H9 (cell line): ENCODE data around the gene NEMP2. TPM values are rescaled to one million over a fixed set of nuclear protein-coding genes. Genes with fewer than 3 reads are reported as not detected.

Experiments used
- DNase-seq: peaks from one replicate; pipeline ENCODE4 v3.0.0-alpha.2; 2017
- H2AFZ ChIP-seq: one replicate; pipeline ENCODE4 v1.6.1; 2013; ENCODE audit warnings: mild to moderate bottlenecking, low read length, control low read depth, moderate library complexity
- H2AK5ac ChIP-seq: 2 replicates; pipeline ENCODE4 v1.6.1; 2013; ENCODE audit warnings: low read length, control low read depth, mixed read lengths; ENCODE audit not compliant: insufficient read length
- H2BK120ac ChIP-seq: one replicate; pipeline ENCODE4 v1.6.1; 2013; ENCODE audit warnings: low read depth, mild to moderate bottlenecking, low read length, control low read depth, inconsistent platforms; ENCODE audit not compliant: poor library complexity, severe bottlenecking
- H2BK12ac ChIP-seq: 2 replicates; pipeline ENCODE4 v1.6.1; 2013; ENCODE audit warnings: low read length, control low read depth, mixed read lengths, low read depth; ENCODE audit not compliant: insufficient read length
- H2BK15ac ChIP-seq: 2 replicates; pipeline ENCODE4 v1.6.1; 2013; ENCODE audit warnings: low read depth, low read length, control low read depth
- H2BK20ac ChIP-seq: one replicate; pipeline ENCODE4 v1.6.1; 2013; ENCODE audit warnings: low read depth, mild to moderate bottlenecking, low read length, control low read depth, inconsistent platforms; ENCODE audit not compliant: poor library complexity, severe bottlenecking
- H2BK5ac ChIP-seq: 2 replicates; pipeline ENCODE4 v1.6.1; 2013; ENCODE audit warnings: low read length, control low read depth, mixed read lengths; ENCODE audit not compliant: insufficient read length
- H3K14ac ChIP-seq: 2 replicates; pipeline ENCODE4 v1.6.1; 2013; ENCODE audit warnings: low read length, control low read depth; ENCODE audit not compliant: insufficient read depth
- H3K18ac ChIP-seq: 2 replicates; pipeline ENCODE4 v1.6.1; 2013; ENCODE audit warnings: low read depth, mild to moderate bottlenecking, mixed read lengths, low read length, control low read depth; ENCODE audit not compliant: insufficient read length
- H3K23ac ChIP-seq: 2 replicates; pipeline ENCODE4 v1.6.1; 2013; ENCODE audit warnings: low read length, control low read depth, mixed read lengths, low read depth; ENCODE audit not compliant: insufficient read length
- H3K23me2 ChIP-seq: 2 replicates; pipeline ENCODE4 v1.6.1; 2013; ENCODE audit warnings: low read depth, mild to moderate bottlenecking, mixed read lengths, low read length, control low read depth; ENCODE audit not compliant: insufficient read length, poor library complexity, severe bottlenecking
- H3K27ac ChIP-seq: 2 replicates; pipeline ENCODE4 v1.5.1; 2013; ENCODE audit warnings: low read length, control low read depth, mixed read lengths, low read depth; ENCODE audit not compliant: insufficient read length
- H3K27me3 ChIP-seq: 2 replicates; pipeline ENCODE4 v1.6.1; 2013; ENCODE audit warnings: low read length, control low read depth, inconsistent platforms; ENCODE audit not compliant: insufficient read depth
- H3K4ac ChIP-seq: 2 replicates; pipeline ENCODE4 v1.6.1; 2013; ENCODE audit warnings: low read depth, mild to moderate bottlenecking, control low read depth, inconsistent platforms, low read length, moderate library complexity
- H3K4me1 ChIP-seq: 2 replicates; pipeline ENCODE4 v1.6.1; 2013; ENCODE audit warnings: low read length, control low read depth, inconsistent platforms; ENCODE audit not compliant: insufficient read depth
- H3K4me2 ChIP-seq: 2 replicates; pipeline ENCODE4 v1.6.1; 2013; ENCODE audit warnings: low read length, control low read depth, mixed read lengths; ENCODE audit not compliant: insufficient read length, insufficient read depth
- H3K56ac ChIP-seq: 2 replicates; pipeline ENCODE4 v1.6.1; 2013; ENCODE audit warnings: low read depth, mild to moderate bottlenecking, mixed read lengths, low read length, control low read depth; ENCODE audit not compliant: insufficient read length
- H3K79me1 ChIP-seq: 2 replicates; pipeline ENCODE4 v1.6.1; 2013; ENCODE audit warnings: low read depth, mild to moderate bottlenecking, moderate library complexity, low read length, control low read depth, inconsistent platforms; ENCODE audit not compliant: insufficient read depth, poor library complexity, severe bottlenecking
- H3K79me2 ChIP-seq: 2 replicates; pipeline ENCODE4 v1.6.1; 2013; ENCODE audit warnings: low read length, control low read depth, inconsistent platforms; ENCODE audit not compliant: insufficient read depth
- H3K9ac ChIP-seq: 2 replicates; pipeline ENCODE4 v1.6.1; 2013; ENCODE audit warnings: low read length, control low read depth, mixed read lengths; ENCODE audit not compliant: insufficient read length; ENCODE audit errors: extremely low read depth
- H3K9me3 ChIP-seq: one replicate; pipeline ENCODE4 v1.6.1; 2013; ENCODE audit warnings: low read depth, low read length, inconsistent platforms; ENCODE audit not compliant: control insufficient read depth
- H3T11ph ChIP-seq: one replicate; pipeline ENCODE4 v1.6.1; 2013; ENCODE audit warnings: mild to moderate bottlenecking, low read length, control low read depth, inconsistent platforms
- H4K20me1 ChIP-seq: one replicate; pipeline ENCODE4 v1.6.1; 2013; ENCODE audit not compliant: control insufficient read depth, insufficient read length, insufficient read depth
- H4K5ac ChIP-seq: 2 replicates; pipeline ENCODE4 v1.6.1; 2013; ENCODE audit warnings: low read depth, mild to moderate bottlenecking, mixed read lengths, low read length, control low read depth; ENCODE audit not compliant: insufficient read length
- H4K8ac ChIP-seq: replicated peaks from 2 replicates; pipeline ENCODE4 v1.6.1; 2013; ENCODE audit warnings: low read length, control low read depth, mixed read lengths, low read depth; ENCODE audit not compliant: insufficient read length
- H4K91ac ChIP-seq: 2 replicates; pipeline ENCODE4 v1.6.1; 2013; ENCODE audit warnings: low read depth, mild to moderate bottlenecking, moderate library complexity, mixed read lengths, low read length, control low read depth; ENCODE audit not compliant: insufficient read length
- H3K27ac Mint-ChIP-seq, 3 experiments: 2 replicates in 2 of 3; 3 replicates in 1 of 3; pipeline ENCODE4 v1.8.0; 2020 to 2021; ENCODE audit warnings: mixed read lengths in 3 of 3, mild to moderate bottlenecking in 1 of 3, moderate library complexity in 1 of 3
- H3K27me3 Mint-ChIP-seq: 2 replicates; pipeline ENCODE4 v1.8.0; 2021; ENCODE audit warnings: low read depth, mild to moderate bottlenecking, moderate library complexity, mixed read lengths
- H3K36me3 Mint-ChIP-seq, 3 experiments: 2 replicates in 2 of 3; 3 replicates in 1 of 3; pipeline ENCODE4 v1.8.0; 2020 to 2021; ENCODE audit warnings: low read depth in 3 of 3, mixed read lengths in 3 of 3; ENCODE audit not compliant: insufficient read depth in 1 of 3
- H3K4me1 Mint-ChIP-seq, 2 experiments: 2 replicates each; pipeline ENCODE4 v1.8.0; 2020; ENCODE audit warnings: mixed read lengths in 2 of 2
- H3K4me3 Mint-ChIP-seq, 2 experiments: 2 replicates in 1 of 2; 3 replicates in 1 of 2; pipeline ENCODE4 v1.8.0; 2020 to 2021; ENCODE audit warnings: mild to moderate bottlenecking in 2 of 2, mixed read lengths in 2 of 2, moderate library complexity in 1 of 2
- H3K9me3 Mint-ChIP-seq, 2 experiments: 2 replicates in 1 of 2; 3 replicates in 1 of 2; pipeline ENCODE4 v1.8.0; 2020; ENCODE audit warnings: mild to moderate bottlenecking in 2 of 2, mixed read lengths in 2 of 2, moderate library complexity in 1 of 2
- WGBS: extraction: QIAGEN DNeasy Blood & Tissue Kit; methylation state at CpG from one replicate; pipeline ENCODE4 v1.1.7; 2013; ENCODE audit warnings: missing lambda C conversion rate, low lambda C conversion rate, mixed read lengths; ENCODE audit not compliant: insufficient read length; ENCODE audit errors: extremely low coverage; 5-methylcytosine and 5-hydroxymethylcytosine counted together
- total RNA-seq: library from RNA; stranded (reverse); gene quantifications from 2 replicates; pipeline ENCODE4 v1.2.1, GENCODE V29; 2021
- TF ChIP-seq, protein P1 (sequence below): fragments of 200-600 bp; sonication (generic); conservative IDR thresholded peaks from 3 replicates; pipeline ENCODE4 v1.8.0; 2021; ENCODE audit warnings: antibody characterized with exemption, mild to moderate bottlenecking

The NEMP2 gene
- total RNA-seq, 1 experiment from 2014 or later, result 5.3 TPM

DNA sequence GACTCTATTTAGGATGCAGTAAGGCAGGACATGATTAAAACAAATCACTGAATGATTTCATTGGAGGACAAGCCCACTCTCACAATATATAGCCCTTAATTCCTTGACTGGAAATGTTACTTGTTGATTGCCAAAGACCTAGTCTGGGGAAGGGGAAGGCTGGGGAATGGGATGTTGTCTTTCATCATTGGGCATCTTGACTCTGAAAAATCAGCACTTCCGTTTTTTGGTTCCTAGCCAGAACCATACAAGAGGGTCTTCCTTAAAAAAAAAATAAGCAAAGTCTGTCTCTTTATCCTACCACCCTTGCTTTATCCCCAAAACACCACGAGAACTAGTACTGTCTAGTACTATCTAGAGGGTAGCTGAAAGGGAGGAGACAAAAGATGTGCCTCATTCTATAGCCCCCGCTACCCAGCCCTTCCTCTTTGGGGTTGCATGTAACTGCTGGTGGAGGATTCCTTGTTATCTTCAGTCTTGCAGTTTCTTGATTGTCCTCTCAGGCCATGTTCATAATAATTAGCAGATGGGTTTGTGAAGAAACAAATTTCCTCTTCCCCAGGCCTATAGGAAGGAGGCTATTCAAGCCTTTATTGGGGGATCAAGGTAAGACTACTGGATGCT is 55.8 kb downstream of the NEMP2 start:
- Histone ChIP-seq H4K5ac (no peak overlapping the region), H2BK20ac (no peak overlapping the region), H3K14ac (no peak overlapping the region), H4K8ac (no peak overlapping the region), H3K9ac (no peak overlapping the region), H3K4me1 (no peaks in the 10 kb centered on the region), H2BK5ac (no peak overlapping the region), H3K56ac (no peak overlapping the region), H3K79me1 (no peaks in the 10 kb centered on the region), H2BK12ac (no peak overlapping the region), H3K4ac (no peak overlapping the region), H3T11ph (no peak overlapping the region), H3K23ac (no peak overlapping the region), H3K27ac (no peak overlapping the region), H4K91ac (no peak overlapping the region), H3K27me3 (no peaks in the 10 kb centered on the region), H3K79me2 (no peaks in the 10 kb centered on the region), H3K9me3 (no peaks in the 10 kb centered on the region), H2BK120ac (no peak overlapping the region), H4K20me1 (no peaks in the 10 kb centered on the region), H3K4me2 (no peak overlapping the region), H2BK15ac (no peak overlapping the region), H3K23me2 (no peaks in the 10 kb centered on the region), H2AK5ac (no peak overlapping the region), H3K18ac (no peak overlapping the region), H2AFZ (no peak overlapping the region)
- no peak for DNase-seq
- Mint-ChIP-seq H3K36me3 (no peaks in the 10 kb centered on the region), H3K4me1 (no peaks in the 10 kb centered on the region), H3K27me3 (peaks cover 2% of the 10 kb centered on the region; the same call in 1 of the 2 replicates), H3K9me3 (peaks cover 0 to 3% of the 10 kb centered on the region in 2 experiments; a peak in 1 of 5 replicates), H3K4me3 (no peak overlapping the region), H3K27ac (no peak overlapping the region; a peak in 1 of 7 replicates)
- no CpG with 5 or more reads among the region's 3 CpGs for WGBS
- TF ChIP-seq, protein P1, sequence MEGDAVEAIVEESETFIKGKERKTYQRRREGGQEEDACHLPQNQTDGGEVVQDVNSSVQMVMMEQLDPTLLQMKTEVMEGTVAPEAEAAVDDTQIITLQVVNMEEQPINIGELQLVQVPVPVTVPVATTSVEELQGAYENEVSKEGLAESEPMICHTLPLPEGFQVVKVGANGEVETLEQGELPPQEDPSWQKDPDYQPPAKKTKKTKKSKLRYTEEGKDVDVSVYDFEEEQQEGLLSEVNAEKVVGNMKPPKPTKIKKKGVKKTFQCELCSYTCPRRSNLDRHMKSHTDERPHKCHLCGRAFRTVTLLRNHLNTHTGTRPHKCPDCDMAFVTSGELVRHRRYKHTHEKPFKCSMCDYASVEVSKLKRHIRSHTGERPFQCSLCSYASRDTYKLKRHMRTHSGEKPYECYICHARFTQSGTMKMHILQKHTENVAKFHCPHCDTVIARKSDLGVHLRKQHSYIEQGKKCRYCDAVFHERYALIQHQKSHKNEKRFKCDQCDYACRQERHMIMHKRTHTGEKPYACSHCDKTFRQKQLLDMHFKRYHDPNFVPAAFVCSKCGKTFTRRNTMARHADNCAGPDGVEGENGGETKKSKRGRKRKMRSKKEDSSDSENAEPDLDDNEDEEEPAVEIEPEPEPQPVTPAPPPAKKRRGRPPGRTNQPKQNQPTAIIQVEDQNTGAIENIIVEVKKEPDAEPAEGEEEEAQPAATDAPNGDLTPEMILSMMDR, result no peak
